Esophagus muscularis mucosa (tissue), 4 donors: Measurements from ENCODE around the gene DAZAP1.

Experiments used
- CTCF ChIP-seq, 3 experiments: fragments of 200-600 bp in 2 of 3; fragments of 450-650 bp in 1 of 3; sonication (generic) in 2 of 3; IDR thresholded peaks; one replicate each; pipeline ENCODE4 v1.5.1; 2017 to 2019; ENCODE audit warnings: antibody characterized with exemption in 3 of 3, mild to moderate bottlenecking in 2 of 3, moderate library complexity in 1 of 3
- EP300 ChIP-seq: sonication (generic); formaldehyde crosslinking; IDR thresholded peaks from one replicate; pipeline ENCODE4 v1.6.1; 2017; ENCODE audit warnings: antibody characterized with exemption
- POLR2A ChIP-seq: fragments of 450-650 bp; IDR thresholded peaks from one replicate; pipeline ENCODE4 v1.6.1; 2017; ENCODE audit warnings: antibody characterized with exemption, moderate library complexity, mild to moderate bottlenecking, low read depth
- POLR2AphosphoS5 ChIP-seq, 2 donors: sonication (generic); formaldehyde crosslinking; IDR thresholded peaks; one replicate each; pipeline ENCODE4 v1.6.1; 2017; ENCODE audit warnings: antibody characterized with exemption in 2 of 2

GRCh38 chr19:1409204-1410005 lies 2.0 kb downstream of the DAZAP1 start:
- no peak for TF ChIP-seq CTCF (IDR thresholded peaks at IDR 0.05)
- TF ChIP-seq EP300 = no peak
- no peak for TF ChIP-seq POLR2A
- no peak for TF ChIP-seq POLR2AphosphoS5 (IDR thresholded peaks at IDR 0.05)
